HFFc6 (cell line): ENCODE measurements around the gene CSTA. TPM values are rescaled to one million over a fixed set of nuclear protein-coding genes. Genes with fewer than 3 reads are reported as not detected.

ENCODE experiments used
- DNase-seq: peaks from one replicate; pipeline ENCODE4 v3.0.0-alpha.2; 2018
- H3K27ac Mint-ChIP-seq: 2 replicates; pipeline ENCODE4 v1.8.0; 2020; ENCODE audit warnings: mild to moderate bottlenecking, mixed read lengths
- H3K27me3 Mint-ChIP-seq: 2 replicates; pipeline ENCODE4 v1.8.0; 2021; ENCODE audit warnings: mild to moderate bottlenecking, moderate library complexity, mixed read lengths; ENCODE audit not compliant: insufficient read depth
- H3K36me3 Mint-ChIP-seq: 2 replicates; pipeline ENCODE4 v1.8.0; 2021; ENCODE audit warnings: low read depth, mixed read lengths
- H3K4me1 Mint-ChIP-seq: 2 replicates; pipeline ENCODE4 v1.8.0; 2020; ENCODE audit warnings: low read depth, mixed read lengths
- H3K4me3 Mint-ChIP-seq: 2 replicates; pipeline ENCODE4 v1.8.0; 2020; ENCODE audit warnings: mild to moderate bottlenecking, moderate library complexity, mixed read lengths
- H3K9me3 Mint-ChIP-seq: 2 replicates; pipeline ENCODE4 v1.8.0; 2020; ENCODE audit warnings: mild to moderate bottlenecking, mixed read lengths
- total RNA-seq, 6 experiments: library from RNA; stranded (reverse); fragmentation: NEBNext Ultra II Directional; extraction: Animal tissue kit (Norgen Biotek cat#: 25700); gene quantifications; 2 replicates in 1 of 6; 3 replicates in 5 of 6; pipeline ENCODE4 v1.2.3, GENCODE V29; 2021
- TF ChIP-seq, protein P1 (sequence below): fragments of 200-600 bp; sonication (generic); IDR thresholded peaks from 2 replicates; pipeline ENCODE4 v1.5.0; 2021; ENCODE audit warnings: antibody characterized with exemption, mild to moderate bottlenecking

CSTA gene
- total RNA-seq, 6 experiments from 2014 or later: 0.29 to 0.88 (median 0.49) TPM

DNA sequence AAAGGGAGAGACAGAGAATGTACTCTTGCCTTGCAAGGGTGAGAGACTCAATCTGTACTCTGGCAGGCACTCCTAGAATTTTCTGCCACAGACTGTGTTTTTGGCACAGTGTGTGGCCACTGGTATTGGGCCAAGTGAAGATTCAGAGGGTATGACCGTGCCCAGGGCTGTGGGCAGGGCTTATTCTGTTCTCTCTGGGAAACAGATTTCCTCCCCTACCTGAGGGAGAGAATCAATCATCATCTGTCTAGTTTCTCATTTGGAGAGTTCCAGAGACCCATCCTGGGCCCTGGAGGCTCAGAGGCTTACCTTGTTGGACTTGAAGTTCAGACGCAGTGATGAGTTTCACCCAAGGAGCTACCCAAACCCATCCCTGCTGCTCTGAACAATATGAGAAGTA lies 28.2 kb downstream of the CSTA start:
- Mint-ChIP-seq H3K4me3 (no peak overlapping the region), H3K36me3 (no peaks in the 10 kb centered on the region), H3K4me1 (peaks cover 8% of the 10 kb centered on the region), H3K27ac (no peak overlapping the region), H3K9me3 (no peaks in the 10 kb centered on the region), H3K27me3 (no peaks in the 10 kb centered on the region; the same call in 1 of the 2 replicates)
- TF ChIP-seq, protein P1, sequence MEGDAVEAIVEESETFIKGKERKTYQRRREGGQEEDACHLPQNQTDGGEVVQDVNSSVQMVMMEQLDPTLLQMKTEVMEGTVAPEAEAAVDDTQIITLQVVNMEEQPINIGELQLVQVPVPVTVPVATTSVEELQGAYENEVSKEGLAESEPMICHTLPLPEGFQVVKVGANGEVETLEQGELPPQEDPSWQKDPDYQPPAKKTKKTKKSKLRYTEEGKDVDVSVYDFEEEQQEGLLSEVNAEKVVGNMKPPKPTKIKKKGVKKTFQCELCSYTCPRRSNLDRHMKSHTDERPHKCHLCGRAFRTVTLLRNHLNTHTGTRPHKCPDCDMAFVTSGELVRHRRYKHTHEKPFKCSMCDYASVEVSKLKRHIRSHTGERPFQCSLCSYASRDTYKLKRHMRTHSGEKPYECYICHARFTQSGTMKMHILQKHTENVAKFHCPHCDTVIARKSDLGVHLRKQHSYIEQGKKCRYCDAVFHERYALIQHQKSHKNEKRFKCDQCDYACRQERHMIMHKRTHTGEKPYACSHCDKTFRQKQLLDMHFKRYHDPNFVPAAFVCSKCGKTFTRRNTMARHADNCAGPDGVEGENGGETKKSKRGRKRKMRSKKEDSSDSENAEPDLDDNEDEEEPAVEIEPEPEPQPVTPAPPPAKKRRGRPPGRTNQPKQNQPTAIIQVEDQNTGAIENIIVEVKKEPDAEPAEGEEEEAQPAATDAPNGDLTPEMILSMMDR: no peak
- DNase-seq: no peak

DNA sequence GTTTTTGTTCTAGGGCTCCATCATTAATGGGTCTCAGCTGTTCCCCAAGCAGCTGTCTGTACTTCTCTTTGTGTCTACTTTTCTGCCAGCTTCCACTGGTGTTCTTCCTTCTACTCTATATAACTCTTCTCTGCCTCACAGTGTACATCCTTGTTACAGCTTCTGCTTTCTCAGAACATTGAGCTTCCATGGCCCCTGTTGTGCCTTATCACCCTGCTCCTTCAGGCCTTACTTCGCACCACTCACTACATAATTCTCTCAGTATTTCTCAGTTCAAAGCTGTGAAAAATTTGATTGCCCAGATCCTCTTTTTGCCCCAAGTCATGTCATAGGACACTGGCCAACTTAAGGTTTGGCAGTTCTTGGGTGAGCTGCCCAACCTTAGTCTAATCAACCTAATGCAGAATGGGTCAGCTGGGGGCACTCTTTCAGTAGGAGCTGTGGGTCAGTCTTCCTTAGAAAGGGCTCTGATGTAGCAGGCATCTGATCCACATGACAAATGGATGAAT lies 28.9 kb downstream of the CSTA start:
- TF ChIP-seq, protein P1: no peak
- no peak overlapping the region for H3K27ac Mint-ChIP-seq

DNA sequence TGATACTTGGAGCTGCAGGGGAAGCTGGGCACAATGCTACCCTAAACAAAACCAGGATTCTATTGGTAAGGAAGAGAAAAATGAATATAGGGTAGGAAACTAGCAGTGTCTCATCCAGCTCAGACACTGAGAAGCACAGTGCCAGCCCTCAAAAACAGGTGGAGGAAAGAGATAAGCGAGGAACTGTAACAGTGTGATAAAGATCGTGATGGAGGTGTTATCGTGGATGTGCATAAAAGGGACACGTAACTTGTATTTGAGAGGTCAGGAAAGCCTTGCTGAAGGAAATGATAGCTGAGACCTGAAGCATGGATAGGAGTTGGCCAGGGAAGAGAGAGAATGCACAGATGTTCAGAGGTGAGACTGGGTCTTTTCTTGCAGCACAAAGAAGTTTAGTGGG lies 30.6 kb downstream of the CSTA start:
- H3K27me3 Mint-ChIP-seq: no peaks in the 10 kb centered on the region; the same call in 1 of the 2 replicates
- no peak for DNase-seq
- TF ChIP-seq, protein P1: no peak
- H3K27ac Mint-ChIP-seq: no peak overlapping the region
- no peak overlapping the region for H3K4me3 Mint-ChIP-seq
- no peaks in the 10 kb centered on the region for H3K9me3 Mint-ChIP-seq
- H3K4me1 Mint-ChIP-seq: peaks cover 15% of the 10 kb centered on the region
- peaks cover 9% of the 10 kb centered on the region for H3K36me3 Mint-ChIP-seq

More for the DNA sequence above, 28.9 kb downstream of the CSTA start:
- H3K27me3 Mint-ChIP-seq: no peaks in the 10 kb centered on the region; the same call in 1 of the 2 replicates
- no peak overlapping the region for H3K4me3 Mint-ChIP-seq
- no peaks in the 10 kb centered on the region for H3K9me3 Mint-ChIP-seq
- DNase-seq: no peak
- H3K36me3 Mint-ChIP-seq: peaks cover 7% of the 10 kb centered on the region
- peaks cover 15% of the 10 kb centered on the region for H3K4me1 Mint-ChIP-seq

DNA sequence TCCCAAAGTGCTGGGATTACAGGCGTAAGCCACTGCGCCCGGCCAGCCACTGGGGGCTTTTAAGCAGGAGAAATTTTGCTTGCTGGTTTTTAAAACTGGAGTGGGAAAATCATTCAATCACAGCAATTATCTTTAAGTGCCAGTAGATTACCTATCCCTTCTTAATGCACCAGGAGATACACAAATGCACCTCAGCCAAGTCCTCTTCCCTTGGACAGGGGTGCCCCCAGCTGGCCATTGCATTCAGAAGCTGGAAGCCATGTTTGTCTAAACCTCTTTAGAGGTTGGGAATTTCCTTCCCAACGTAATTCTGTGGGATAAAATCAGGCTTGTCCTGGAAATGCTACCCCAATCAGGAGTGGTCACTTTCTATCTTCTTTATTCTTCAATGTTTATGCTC lies 31.4 kb downstream of the CSTA start:
- TF ChIP-seq, protein P1: peak; percentile 58
- Mint-ChIP-seq H3K4me3 (no peak overlapping the region), H3K4me1 (peaks cover 15% of the 10 kb centered on the region), H3K27me3 (no peaks in the 10 kb centered on the region; the same call in 1 of the 2 replicates), H3K9me3 (no peaks in the 10 kb centered on the region), H3K36me3 (peaks cover 9% of the 10 kb centered on the region), H3K27ac (no peak overlapping the region)
- DNase-seq: peak; percentile 2

DNA sequence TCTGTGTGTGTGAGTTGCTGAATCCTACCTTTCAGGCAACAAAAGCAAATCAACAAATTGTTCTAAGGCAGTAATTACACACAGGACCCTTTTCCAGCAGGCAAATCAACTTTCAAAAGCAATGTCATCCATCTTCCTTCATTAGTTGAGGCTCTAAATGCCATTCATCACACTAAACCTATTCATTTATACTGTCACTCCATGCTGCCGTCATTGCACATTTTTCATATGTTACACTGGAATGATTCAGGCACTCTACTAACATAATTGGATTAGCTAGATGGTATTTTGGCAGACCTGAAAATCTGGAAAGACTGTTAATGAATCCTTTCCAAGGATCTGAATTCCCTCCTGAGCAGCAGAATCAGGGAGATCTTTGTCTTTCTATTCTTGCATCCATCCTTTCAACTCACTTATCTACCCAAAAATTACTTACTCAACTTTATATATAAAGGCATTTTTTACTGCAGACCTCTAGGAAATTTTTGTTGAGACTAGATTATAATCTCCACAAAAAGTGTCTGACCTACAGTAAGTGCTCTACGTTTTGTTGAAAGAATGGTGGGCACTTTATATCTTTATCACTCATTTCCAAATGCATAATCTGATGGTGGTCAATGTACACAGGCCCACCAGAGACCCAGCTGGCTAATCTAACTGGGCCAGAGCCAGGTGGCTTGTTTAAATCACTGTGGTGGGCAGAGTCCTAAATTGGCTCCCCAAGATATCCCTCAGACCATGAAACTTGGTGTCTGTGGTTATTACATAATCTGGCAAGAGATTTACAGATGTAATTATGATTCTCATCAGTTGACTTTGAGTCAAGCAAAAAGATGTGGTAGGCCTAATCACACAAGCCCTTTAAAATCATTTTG lies 33.0 kb downstream of the CSTA start:
- Mint-ChIP-seq H3K4me1 (peaks cover 15% of the 10 kb centered on the region), H3K36me3 (peaks cover 9% of the 10 kb centered on the region), H3K27me3 (no peaks in the 10 kb centered on the region; the same call in 1 of the 2 replicates), H3K9me3 (no peaks in the 10 kb centered on the region), H3K4me3 (no peak overlapping the region), H3K27ac (no peak overlapping the region)
- no peak for DNase-seq
- TF ChIP-seq, protein P1: no peak
